ENCODE measurements around the gene CLSTN1.

CLSTN1 gene

GRCh38 chr1:9776685-9777084 is 47.1 kb downstream of the CLSTN1 start:
- TF ChIP-seq, protein P1, sequence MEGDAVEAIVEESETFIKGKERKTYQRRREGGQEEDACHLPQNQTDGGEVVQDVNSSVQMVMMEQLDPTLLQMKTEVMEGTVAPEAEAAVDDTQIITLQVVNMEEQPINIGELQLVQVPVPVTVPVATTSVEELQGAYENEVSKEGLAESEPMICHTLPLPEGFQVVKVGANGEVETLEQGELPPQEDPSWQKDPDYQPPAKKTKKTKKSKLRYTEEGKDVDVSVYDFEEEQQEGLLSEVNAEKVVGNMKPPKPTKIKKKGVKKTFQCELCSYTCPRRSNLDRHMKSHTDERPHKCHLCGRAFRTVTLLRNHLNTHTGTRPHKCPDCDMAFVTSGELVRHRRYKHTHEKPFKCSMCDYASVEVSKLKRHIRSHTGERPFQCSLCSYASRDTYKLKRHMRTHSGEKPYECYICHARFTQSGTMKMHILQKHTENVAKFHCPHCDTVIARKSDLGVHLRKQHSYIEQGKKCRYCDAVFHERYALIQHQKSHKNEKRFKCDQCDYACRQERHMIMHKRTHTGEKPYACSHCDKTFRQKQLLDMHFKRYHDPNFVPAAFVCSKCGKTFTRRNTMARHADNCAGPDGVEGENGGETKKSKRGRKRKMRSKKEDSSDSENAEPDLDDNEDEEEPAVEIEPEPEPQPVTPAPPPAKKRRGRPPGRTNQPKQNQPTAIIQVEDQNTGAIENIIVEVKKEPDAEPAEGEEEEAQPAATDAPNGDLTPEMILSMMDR (IDR thresholded peaks at IDR 0.05; ENCODE audit: low read depth, low read length) = no peak
- DNase-seq (ENCODE audit: low read depth, low spot score) = no peak
- H3K4me3 ChIP-seq (ENCODE audit: low read depth, low read length) = no peak overlapping the region
- in situ Hi-C loops (cut with HindIII; ENCODE audit: low sequenced_read_pairs) = no loop called here

DNA sequence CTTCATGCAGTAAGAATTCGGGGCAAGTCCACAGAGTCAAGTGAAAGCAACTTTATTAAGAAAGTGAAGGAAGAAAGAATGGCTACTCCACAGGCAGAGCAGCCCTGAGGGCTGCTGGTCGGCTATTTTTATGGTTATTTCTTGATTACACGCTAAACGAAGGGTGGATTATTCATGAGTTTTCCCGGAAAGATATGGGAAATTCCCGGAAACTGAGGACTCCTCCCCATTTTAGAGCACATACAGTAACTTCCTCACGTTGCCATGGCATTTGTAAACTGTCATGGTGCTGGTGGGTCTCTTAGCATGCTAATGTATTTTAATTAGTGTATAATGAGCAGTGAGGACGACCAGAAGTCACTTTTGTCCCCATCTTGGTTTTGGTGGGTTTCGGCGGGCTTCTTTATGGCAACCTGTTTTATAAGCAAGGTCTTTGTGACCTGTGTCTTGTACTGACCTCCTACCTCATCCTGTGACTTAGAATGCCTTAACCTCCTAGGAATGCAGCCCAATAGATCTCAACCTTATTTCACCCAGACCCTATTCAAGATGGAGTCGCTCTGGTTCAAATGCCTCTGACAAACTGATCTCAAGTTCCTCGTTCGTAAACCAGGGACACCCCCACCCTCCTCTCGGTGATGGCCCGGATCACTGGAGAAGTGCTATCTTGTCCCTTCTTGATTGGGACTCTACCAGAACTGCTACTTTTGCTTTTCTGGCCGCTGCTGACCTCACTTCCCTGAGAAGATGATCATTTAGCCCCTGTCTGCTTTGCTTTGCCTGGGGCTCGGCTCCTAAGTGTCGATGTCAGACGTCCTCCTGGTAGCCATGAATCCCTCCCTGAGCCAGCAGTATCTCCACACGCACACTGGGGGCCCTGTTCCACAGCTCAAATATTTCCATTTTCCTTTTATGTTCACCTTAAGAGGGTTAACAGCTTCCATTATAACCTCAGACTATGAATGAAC is 48.8 kb downstream of the CLSTN1 start:
- TF ChIP-seq, protein P1 (IDR thresholded peaks at IDR 0.05; ENCODE audit: low read depth, low read length) = no peak
- no peak for DNase-seq (ENCODE audit: low read depth, low spot score)
- H3K4me3 ChIP-seq (ENCODE audit: low read depth, low read length) = no peak overlapping the region
- in situ Hi-C loops (cut with HindIII; ENCODE audit: low sequenced_read_pairs) = no loop called here

GRCh38 chr1:9770298-9770697 is 53.5 kb downstream of the CLSTN1 start:
- H3K4me3 ChIP-seq (ENCODE audit: low read depth, low read length) = no peak overlapping the region
- in situ Hi-C loops (cut with HindIII; ENCODE audit: low sequenced_read_pairs) = no loop called here
- DNase-seq (ENCODE audit: low read depth, low spot score) = no peak
- TF ChIP-seq, protein P1 (IDR thresholded peaks at IDR 0.05; ENCODE audit: low read depth, low read length) = no peak

- TF ChIP-seq, protein P1 (IDR thresholded peaks at IDR 0.05; ENCODE audit: low read depth, low read length) = no peak
- no peak for DNase-seq (ENCODE audit: low read depth, low spot score)
- in situ Hi-C loops (cut with HindIII; ENCODE audit: low sequenced_read_pairs) = no loop called here
- H3K4me3 ChIP-seq (ENCODE audit: low read depth, low read length) = no peak overlapping the region
Observed at GRCh38 chr1:9768983-9769382, 54.8 kb downstream of the CLSTN1 start.

DNA sequence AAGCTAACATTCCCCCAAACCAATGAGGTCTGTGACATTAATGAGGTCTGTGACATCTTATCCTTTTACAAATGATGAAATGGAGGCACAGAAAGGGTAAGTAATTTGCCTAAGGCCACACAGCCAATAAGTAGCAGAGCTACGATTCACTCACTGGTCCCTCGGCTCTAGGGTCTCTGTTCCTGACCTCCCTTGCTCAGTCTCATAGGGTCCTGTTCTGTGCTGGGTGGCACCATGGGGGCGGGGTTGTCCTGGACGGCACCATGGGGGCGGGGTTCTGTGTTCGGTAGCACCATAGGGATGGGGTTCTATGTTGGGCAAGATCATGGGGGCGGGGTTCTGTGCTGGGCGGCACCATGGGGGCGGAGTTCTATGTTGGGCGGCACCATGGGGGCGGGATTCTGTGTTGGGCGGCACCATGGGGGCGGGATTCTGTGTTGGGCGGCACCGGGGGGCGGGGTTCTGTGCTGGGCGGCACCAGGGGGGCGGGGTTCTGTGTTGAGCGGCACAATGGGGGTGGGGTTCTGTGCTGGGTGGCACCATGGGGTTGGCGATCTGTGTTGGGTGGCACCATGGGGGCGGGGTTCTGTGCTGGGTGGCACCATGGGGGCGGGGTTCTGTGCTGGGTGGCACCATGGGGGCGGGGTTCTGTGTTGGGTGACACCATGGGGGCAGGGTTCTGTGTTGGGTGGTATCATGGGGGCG is 55.6 kb downstream of the CLSTN1 start:
- no peak overlapping the region for H3K4me3 ChIP-seq (ENCODE audit: low read depth, low read length)
- DNase-seq (ENCODE audit: low read depth, low spot score) = no peak
- in situ Hi-C loops (cut with HindIII; ENCODE audit: low sequenced_read_pairs) = no loop called here
- TF ChIP-seq, protein P1 (IDR thresholded peaks at IDR 0.05; ENCODE audit: low read depth, low read length) = no peak

DNA sequence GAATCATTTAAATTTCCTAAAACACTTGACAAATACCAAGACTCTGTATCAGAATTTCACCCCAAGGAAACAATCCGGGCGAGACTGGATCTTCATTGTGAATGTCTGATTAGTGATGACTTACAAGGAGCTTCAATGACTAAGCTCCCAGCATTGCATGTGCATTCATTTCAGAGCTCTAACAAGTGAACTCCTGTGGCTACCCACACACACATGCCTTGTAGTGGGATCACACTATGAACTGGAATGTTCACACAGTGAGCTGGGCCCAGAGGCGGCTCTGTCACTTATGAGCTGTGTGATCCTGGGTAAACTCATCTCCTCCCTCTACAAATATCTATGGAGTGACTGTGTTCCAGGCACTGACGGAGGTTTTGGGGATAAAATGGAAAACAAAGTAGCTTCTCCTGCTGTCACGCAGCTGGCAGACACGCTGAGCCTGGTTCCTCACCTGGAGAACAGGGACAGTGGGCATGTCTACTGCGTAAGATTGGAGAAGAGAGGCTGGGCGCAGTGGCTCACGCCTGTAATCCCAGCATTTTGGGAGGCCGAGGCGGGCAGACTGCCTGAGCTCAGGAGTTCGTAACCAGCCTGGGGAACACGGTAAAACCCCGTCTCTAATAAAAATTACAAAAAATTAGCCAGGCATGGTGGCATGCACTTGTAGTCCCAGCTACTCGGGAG is 56.9 kb downstream of the CLSTN1 start:
- H3K4me3 ChIP-seq (ENCODE audit: low read depth, low read length) = no peak overlapping the region
- in situ Hi-C loops (cut with HindIII; ENCODE audit: low sequenced_read_pairs) = no loop called here
- TF ChIP-seq, protein P1 (IDR thresholded peaks at IDR 0.05; ENCODE audit: low read depth, low read length) = no peak
- peak; percentile 99 for DNase-seq (ENCODE audit: low read depth, low spot score)
